WTC11 (cell line): Measurements from ENCODE around the gene DYRK3. TPM values are rescaled to one million over a fixed set of nuclear protein-coding genes. Genes with fewer than 3 reads are reported as not detected.

Source experiments
- ATAC-seq: fragments of 200-7000 bp; cut with Tn5 transposase; 2 replicates; pipeline ENCODE4 v1.10.0; 2021; ENCODE audit warnings: mild to moderate bottlenecking, moderate library complexity
- CTCF ChIA-PET: fragments of 300-600 bp; sonication (Branson Sonifier 250); formaldehyde crosslinking; loops from one replicate; lab custom pipeline; 2021; ENCODE audit warnings: antibody characterized with exemption; lab: Charles Lee
- POLR2A ChIA-PET: fragments of 350-600 bp; sonication (Branson Sonifier 250); formaldehyde crosslinking; loops from one replicate; lab custom pipeline; 2021; ENCODE audit warnings: antibody characterized with exemption; lab: Charles Lee
- DNase-seq: peaks from one replicate; pipeline ENCODE4 v3.0.0; 2021; ENCODE audit warnings: low spot score
- H3K27ac Mint-ChIP-seq: 2 replicates; pipeline ENCODE4 v1.8.0; 2021; ENCODE audit warnings: mixed read lengths
- H3K27me3 Mint-ChIP-seq: 2 replicates; pipeline ENCODE4 v1.8.0; 2021; ENCODE audit warnings: low read depth, mild to moderate bottlenecking, moderate library complexity, mixed read lengths
- H3K36me3 Mint-ChIP-seq: 2 replicates; pipeline ENCODE4 v1.8.0; 2021; ENCODE audit warnings: mixed read lengths
- H3K4me1 Mint-ChIP-seq: 2 replicates; pipeline ENCODE4 v1.8.0; 2022; ENCODE audit warnings: mixed read lengths
- H3K4me3 Mint-ChIP-seq: 2 replicates; pipeline ENCODE4 v1.8.0; 2021; ENCODE audit warnings: mild to moderate bottlenecking, moderate library complexity, mixed read lengths
- H3K9me3 Mint-ChIP-seq: 2 replicates; pipeline ENCODE4 v1.8.0; 2021; ENCODE audit warnings: mixed read lengths
- AFF4 ChIP-seq: sonication (generic); formaldehyde crosslinking; IDR thresholded peaks from 2 replicates; pipeline ENCODE4 v1.8.1; 2023; ENCODE audit warnings: mild to moderate bottlenecking, missing genetic modification reagents, borderline replicate concordance
- CREM ChIP-seq: sonication (generic); formaldehyde crosslinking; IDR thresholded peaks from 2 replicates; pipeline ENCODE4 v1.8.1; 2022; ENCODE audit warnings: mild to moderate bottlenecking, missing genetic modification reagents, moderate library complexity
- E2F5 ChIP-seq: sonication (generic); formaldehyde crosslinking; IDR thresholded peaks from 2 replicates; pipeline ENCODE4 v1.8.1; 2022; ENCODE audit warnings: mild to moderate bottlenecking, moderate library complexity, missing genetic modification reagents
- ELF4 ChIP-seq: sonication (generic); formaldehyde crosslinking; IDR thresholded peaks from 2 replicates; pipeline ENCODE4 v1.8.1; 2022; ENCODE audit warnings: low read depth, mild to moderate bottlenecking, moderate library complexity, missing genetic modification reagents
- FOXJ3 ChIP-seq: sonication (generic); formaldehyde crosslinking; IDR thresholded peaks from 2 replicates; pipeline ENCODE4 v1.9.0; 2021; ENCODE audit warnings: missing genetic modification reagents, mild to moderate bottlenecking, borderline replicate concordance
- GABPB1 ChIP-seq: sonication (generic); formaldehyde crosslinking; IDR thresholded peaks from 2 replicates; pipeline ENCODE4 v1.8.1; 2023; ENCODE audit warnings: mild to moderate bottlenecking, missing genetic modification reagents
- MXD4 ChIP-seq: fragments of 250-450 bp; sonication (Bioruptor Pico); IDR thresholded peaks from 2 replicates; pipeline ENCODE4 v1.8.0; 2021; ENCODE audit warnings: mild to moderate bottlenecking, moderate library complexity, borderline replicate concordance
- NFE2L1 ChIP-seq: sonication (generic); formaldehyde crosslinking; IDR thresholded peaks from 2 replicates; pipeline ENCODE4 v1.8.1; 2023; ENCODE audit warnings: missing genetic modification reagents
- RORB ChIP-seq: fragments of 250-450 bp; sonication (Bioruptor Pico); IDR thresholded peaks from 2 replicates; pipeline ENCODE4 v1.9.0; 2021; ENCODE audit warnings: mild to moderate bottlenecking
- SMAD3 ChIP-seq: sonication (generic); formaldehyde crosslinking; IDR thresholded peaks from 2 replicates; pipeline ENCODE4 v1.8.0; 2022; ENCODE audit warnings: missing genetic modification reagents, mild to moderate bottlenecking, borderline replicate concordance
- SP1 ChIP-seq: sonication (generic); formaldehyde crosslinking; conservative IDR thresholded peaks from 2 replicates; pipeline ENCODE4 v1.8.1; 2022; ENCODE audit warnings: missing genetic modification reagents
- TP53 ChIP-seq: sonication (generic); formaldehyde crosslinking; IDR thresholded peaks from 2 replicates; pipeline ENCODE4 v1.8.1; 2023; ENCODE audit warnings: mild to moderate bottlenecking, missing genetic modification reagents
- USF2 ChIP-seq: sonication (generic); formaldehyde crosslinking; IDR thresholded peaks from 2 replicates; pipeline ENCODE4 v1.8.1; 2023; ENCODE audit warnings: mild to moderate bottlenecking, missing genetic modification reagents, moderate library complexity
- ZNF121 ChIP-seq: sonication (generic); formaldehyde crosslinking; IDR thresholded peaks from 2 replicates; pipeline ENCODE4 v1.8.0; 2023; ENCODE audit warnings: missing genetic modification reagents
- ZNF263 ChIP-seq: sonication (generic); formaldehyde crosslinking; IDR thresholded peaks from 2 replicates; pipeline ENCODE4 v1.8.1; 2022; ENCODE audit warnings: low read depth, mild to moderate bottlenecking, moderate library complexity, missing genetic modification reagents
- ZNF281 ChIP-seq: sonication (generic); formaldehyde crosslinking; IDR thresholded peaks from 2 replicates; pipeline ENCODE4 v1.8.0; 2023; ENCODE audit warnings: mild to moderate bottlenecking, missing genetic modification reagents
- ZNF423 ChIP-seq: fragments of 250-450 bp; sonication (Bioruptor Pico); IDR thresholded peaks from 2 replicates; pipeline ENCODE4 v2.1.2; 2022; ENCODE audit warnings: mild to moderate bottlenecking, moderate library complexity
- total RNA-seq: library from RNA; stranded (reverse); gene quantifications from 3 replicates; pipeline ENCODE4 v1.2.3, GENCODE V29; 2021
- TF ChIP-seq, protein P1 (sequence below): sonication (generic); formaldehyde crosslinking; IDR thresholded peaks from 2 replicates; pipeline ENCODE4 v1.8.0; 2022; ENCODE audit warnings: mild to moderate bottlenecking, missing genetic modification reagents
- TF ChIP-seq, protein P2 (sequence below): sonication (generic); formaldehyde crosslinking; IDR thresholded peaks from 2 replicates; pipeline ENCODE4 v1.8.0; 2022; ENCODE audit warnings: mild to moderate bottlenecking, missing genetic modification reagents
- TF ChIP-seq, protein P3 (sequence below): sonication (generic); formaldehyde crosslinking; IDR thresholded peaks from 2 replicates; pipeline ENCODE4 v1.8.0; 2022; ENCODE audit warnings: mild to moderate bottlenecking, missing genetic modification reagents
- TF ChIP-seq, protein P4 (sequence below): sonication (generic); formaldehyde crosslinking; conservative IDR thresholded peaks from 2 replicates; pipeline ENCODE4 v1.8.1; 2022; ENCODE audit warnings: mild to moderate bottlenecking, missing genetic modification reagents

The DYRK3 gene
- total RNA-seq, 1 experiment from 2014 or later, result 7.8 TPM

GRCh38 chr1:206687915-206688442 is 52.6 kb downstream of the DYRK3 start (continued):
- TF ChIP-seq, protein P1, sequence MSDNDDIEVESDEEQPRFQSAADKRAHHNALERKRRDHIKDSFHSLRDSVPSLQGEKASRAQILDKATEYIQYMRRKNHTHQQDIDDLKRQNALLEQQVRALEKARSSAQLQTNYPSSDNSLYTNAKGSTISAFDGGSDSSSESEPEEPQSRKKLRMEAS (CRISPR knock-in tag), result 0 out of 2 replicates have a peak, but pooled peaks have one; percentile 35
- TF ChIP-seq SP1 (CRISPR knock-in tag), result peak; percentile 49
- no peak for TF ChIP-seq ZNF281 (CRISPR knock-in tag)
- TF ChIP-seq, protein P2, sequence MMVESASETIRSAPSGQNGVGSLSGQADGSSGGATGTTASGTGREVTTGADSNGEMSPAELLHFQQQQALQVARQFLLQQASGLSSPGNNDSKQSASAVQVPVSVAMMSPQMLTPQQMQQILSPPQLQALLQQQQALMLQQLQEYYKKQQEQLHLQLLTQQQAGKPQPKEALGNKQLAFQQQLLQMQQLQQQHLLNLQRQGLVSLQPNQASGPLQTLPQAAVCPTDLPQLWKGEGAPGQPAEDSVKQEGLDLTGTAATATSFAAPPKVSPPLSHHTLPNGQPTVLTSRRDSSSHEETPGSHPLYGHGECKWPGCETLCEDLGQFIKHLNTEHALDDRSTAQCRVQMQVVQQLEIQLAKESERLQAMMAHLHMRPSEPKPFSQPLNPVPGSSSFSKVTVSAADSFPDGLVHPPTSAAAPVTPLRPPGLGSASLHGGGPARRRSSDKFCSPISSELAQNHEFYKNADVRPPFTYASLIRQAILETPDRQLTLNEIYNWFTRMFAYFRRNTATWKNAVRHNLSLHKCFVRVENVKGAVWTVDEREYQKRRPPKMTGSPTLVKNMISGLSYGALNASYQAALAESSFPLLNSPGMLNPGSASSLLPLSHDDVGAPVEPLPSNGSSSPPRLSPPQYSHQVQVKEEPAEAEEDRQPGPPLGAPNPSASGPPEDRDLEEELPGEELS, result no peak
- TF ChIP-seq CREM, result no peak
- TF ChIP-seq ZNF121 (CRISPR knock-in tag), result no peak
- no peak for TF ChIP-seq USF2
- TF ChIP-seq NFE2L1, result 0 out of 2 replicates have a peak, but pooled peaks have one; percentile 47
- TF ChIP-seq, protein P3, sequence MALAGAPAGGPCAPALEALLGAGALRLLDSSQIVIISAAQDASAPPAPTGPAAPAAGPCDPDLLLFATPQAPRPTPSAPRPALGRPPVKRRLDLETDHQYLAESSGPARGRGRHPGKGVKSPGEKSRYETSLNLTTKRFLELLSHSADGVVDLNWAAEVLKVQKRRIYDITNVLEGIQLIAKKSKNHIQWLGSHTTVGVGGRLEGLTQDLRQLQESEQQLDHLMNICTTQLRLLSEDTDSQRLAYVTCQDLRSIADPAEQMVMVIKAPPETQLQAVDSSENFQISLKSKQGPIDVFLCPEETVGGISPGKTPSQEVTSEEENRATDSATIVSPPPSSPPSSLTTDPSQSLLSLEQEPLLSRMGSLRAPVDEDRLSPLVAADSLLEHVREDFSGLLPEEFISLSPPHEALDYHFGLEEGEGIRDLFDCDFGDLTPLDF, result no peak
- TF ChIP-seq FOXJ3 (CRISPR knock-in tag), result no peak
- no peak for TF ChIP-seq E2F5

GRCh38 chr1:206690516-206690915 is 55.2 kb downstream of the DYRK3 start:
- H3K4me1 Mint-ChIP-seq, result peaks cover 77% of the 10 kb centered on the region
- ChIA-PET POLR2A (no interaction called here), CTCF (interaction anchor here (0.8 to 4.2 kb wide), 4 partner anchors 26 to 222 kb away, joined by 3 to 24 read pairs (median 4); partner anchors contain the start of gene EIF2D)
- no peak overlapping the region for H3K27ac Mint-ChIP-seq
- no peak overlapping the region for H3K4me3 Mint-ChIP-seq
- no peaks in the 10 kb centered on the region for H3K9me3 Mint-ChIP-seq
- DNase-seq (no peak), ATAC-seq (no peak)
- H3K36me3 Mint-ChIP-seq, result no peaks in the 10 kb centered on the region
- peaks cover 21% of the 10 kb centered on the region for H3K27me3 Mint-ChIP-seq
- TF ChIP-seq MXD4 (CRISPR knock-in tag), result no peak
- TF ChIP-seq CREM, result no peak
- no peak for TF ChIP-seq RORB (CRISPR knock-in tag)
- no peak for TF ChIP-seq AFF4 (CRISPR knock-in tag)
- no peak for TF ChIP-seq ELF4 (CRISPR knock-in tag)
- no peak for TF ChIP-seq TP53 (CRISPR knock-in tag)
- no peak for TF ChIP-seq ZNF423 (CRISPR knock-in tag)
- TF ChIP-seq NFE2L1, result no peak
- TF ChIP-seq FOXJ3 (CRISPR knock-in tag), result no peak
- no peak for TF ChIP-seq ZNF263
- no peak for TF ChIP-seq SP1 (CRISPR knock-in tag)
- TF ChIP-seq GABPB1 (CRISPR knock-in tag), result no peak
- TF ChIP-seq, protein P4, sequence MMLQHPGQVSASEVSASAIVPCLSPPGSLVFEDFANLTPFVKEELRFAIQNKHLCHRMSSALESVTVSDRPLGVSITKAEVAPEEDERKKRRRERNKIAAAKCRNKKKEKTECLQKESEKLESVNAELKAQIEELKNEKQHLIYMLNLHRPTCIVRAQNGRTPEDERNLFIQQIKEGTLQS, result no peak
- TF ChIP-seq SMAD3, result no peak
